Raji (cell line): Measurements from ENCODE around the gene DCAKD.

ENCODE experiments used
- POLR2A ChIP-seq: IDR thresholded peaks from 2 replicates; pipeline ENCODE4 v1.6.1; 2011; ENCODE audit warnings: low read depth, low read length, control low read depth; ENCODE audit not compliant: insufficient read depth

Gene DCAKD

GRCh38 chr17:45081047-45081703 lies 29.7 kb upstream of the DCAKD start:
- no peak for TF ChIP-seq POLR2A

GRCh38 chr17:45077643-45078042 lies 26.2 kb upstream of the DCAKD start:
- no peak for TF ChIP-seq POLR2A

DNA sequence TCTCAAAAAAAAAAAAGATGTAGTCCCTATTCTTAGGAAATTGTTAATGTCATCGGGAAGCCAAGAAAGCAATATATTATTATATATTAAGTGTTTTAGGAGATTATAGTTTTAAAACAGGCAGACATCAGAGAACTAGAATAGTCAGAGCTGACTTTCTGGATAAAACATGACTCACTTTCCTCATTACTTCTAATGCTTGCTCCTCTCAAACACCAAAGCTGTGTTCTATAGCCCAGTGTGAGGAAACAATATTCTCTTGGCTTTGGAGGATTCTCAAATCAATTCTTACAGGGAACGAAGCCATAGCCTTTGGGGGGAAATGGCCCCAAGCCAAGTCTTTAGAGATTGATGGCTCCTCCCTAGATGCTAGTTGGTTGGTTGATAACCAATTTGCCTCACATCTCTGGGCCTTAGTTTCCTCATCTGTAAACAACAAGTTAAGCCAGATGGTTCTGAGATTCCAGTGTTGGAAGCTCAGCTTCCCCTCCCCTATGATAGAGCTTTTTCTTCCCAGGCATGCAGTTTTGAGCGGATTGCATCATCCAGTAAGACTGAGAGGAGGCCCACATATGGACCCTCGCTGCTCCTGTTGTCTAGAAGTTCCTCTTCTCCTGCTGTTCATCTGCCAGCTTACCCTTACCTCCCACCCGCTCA lies 22.1 kb upstream of the DCAKD start:
- TF ChIP-seq POLR2A, result no peak

GRCh38 chr17:45070809-45071208 lies 19.4 kb upstream of the DCAKD start:
- TF ChIP-seq POLR2A, result no peak

DNA sequence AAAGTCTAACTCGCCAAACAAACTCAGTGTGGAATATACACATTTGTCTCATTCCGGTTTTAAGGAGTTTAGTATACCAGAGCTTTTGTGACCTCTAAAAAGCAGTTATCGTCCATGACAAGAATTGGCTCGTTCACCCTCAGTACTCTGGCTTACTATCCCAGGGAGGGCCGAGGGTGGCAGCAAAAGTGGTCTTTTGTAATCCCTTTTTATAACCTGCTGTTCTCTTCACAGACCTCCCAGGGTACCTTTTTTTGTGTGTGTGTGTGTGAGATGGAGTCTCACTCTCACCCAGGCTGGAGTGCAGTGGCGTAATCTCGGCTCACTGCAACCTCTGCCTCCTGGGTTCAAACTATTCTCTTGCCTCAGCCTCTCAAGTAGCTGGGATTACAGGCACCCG lies 18.6 kb upstream of the DCAKD start:
- no peak for TF ChIP-seq POLR2A

GRCh38 chr17:45067637-45068036 lies 16.2 kb upstream of the DCAKD start:
- TF ChIP-seq POLR2A, result no peak

GRCh38 chr17:45063198-45063597 lies 11.8 kb upstream of the DCAKD start:
- TF ChIP-seq POLR2A, result no peak

- no peak for TF ChIP-seq POLR2A
Observed at GRCh38 chr17:45061606-45062205, 10.3 kb upstream of the DCAKD start.

GRCh38 chr17:45060797-45061605 lies 9.6 kb upstream of the DCAKD start, which contains the start of gene NMT1:
Gene NMT1, plus strand, starts transcription at chr17:45061317. Its CDS starts 13 bp downstream, at chr17:45061330.
- TF ChIP-seq POLR2A, result peak; percentile 86

DNA sequence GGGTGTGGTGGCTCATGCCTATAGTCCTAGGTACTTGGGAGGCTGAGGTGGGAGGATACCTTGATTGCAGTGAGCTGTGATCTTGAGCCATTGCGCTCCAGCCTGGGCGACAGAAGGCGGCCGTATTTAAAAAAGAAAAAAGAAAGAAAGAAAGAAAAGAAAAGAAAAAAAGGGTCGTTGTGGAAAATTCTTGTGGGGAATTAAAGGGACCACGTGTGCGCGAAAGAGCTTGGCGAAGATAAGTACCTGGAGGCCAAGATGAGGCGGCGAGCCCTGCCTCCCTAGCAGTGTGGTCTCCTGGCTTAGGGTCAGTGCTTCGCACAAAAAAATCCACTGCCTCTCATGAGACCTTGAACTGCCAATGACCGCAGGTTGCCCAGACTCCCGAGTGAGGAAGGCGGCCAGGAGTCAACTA lies 9.0 kb upstream of the DCAKD start:
- no peak for TF ChIP-seq POLR2A

DNA sequence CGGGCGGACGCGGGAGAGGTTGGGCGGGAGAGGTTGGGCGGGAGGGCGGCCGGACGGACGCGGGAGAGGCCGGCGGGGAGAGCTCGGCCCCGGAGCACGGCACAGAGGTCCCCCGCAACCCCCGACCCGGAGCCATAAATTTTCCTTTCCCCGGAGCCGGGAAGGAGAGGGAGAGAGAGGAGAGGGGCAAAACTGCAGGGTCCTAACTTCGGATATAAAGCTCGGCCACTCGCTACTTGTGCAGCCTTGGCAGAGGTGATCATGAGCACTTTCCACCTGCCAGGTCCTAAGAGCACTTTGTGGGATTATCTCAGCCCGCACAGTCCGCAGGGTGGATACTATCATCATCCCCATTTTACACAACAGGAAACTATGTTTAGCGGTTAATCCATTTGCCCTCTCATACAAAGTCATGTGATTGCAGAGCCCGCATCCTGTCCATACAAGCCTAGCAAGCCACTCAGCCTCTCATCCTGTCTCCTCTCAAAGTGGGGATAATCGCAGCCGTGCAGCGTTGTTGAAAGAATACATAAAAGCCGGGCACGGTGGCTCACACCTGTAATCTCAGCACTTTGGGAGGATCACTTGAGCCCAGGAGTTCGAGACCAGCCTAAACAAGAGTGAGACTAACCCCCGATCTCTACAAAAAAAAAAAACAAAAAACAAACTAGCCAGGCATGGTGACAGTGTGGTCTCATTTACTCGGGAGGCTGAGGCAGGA lies 780 bp upstream of the DCAKD start:
- peak; percentile 46; the same call in 1 of the 2 replicates for TF ChIP-seq POLR2A

DNA sequence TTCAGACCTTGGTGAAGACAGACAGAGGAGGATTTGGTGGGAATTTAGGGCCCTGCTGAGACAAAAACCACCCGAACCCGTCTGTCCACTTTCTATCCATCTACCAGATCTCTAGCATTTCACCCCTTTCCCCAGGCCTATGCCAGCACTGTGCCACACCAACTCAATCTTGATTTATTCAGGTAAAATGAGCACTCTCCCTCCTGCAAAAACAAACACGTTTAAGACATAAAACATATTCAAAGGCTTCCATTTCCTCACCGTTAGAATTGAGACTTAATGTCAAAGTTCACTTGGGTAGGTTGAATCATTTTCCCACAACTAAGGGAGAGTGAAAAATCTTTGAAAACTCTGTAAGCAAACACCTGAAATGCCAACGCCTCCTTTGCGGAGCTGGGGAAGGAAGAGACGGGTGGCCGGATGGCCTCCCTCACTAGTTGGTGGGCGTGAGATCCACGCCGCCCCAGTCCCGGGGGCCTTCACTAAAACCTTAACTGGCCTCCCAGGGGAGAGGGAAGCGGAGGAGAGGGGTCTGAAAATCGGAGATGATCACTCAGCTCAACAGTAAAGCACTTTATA lies 862 bp downstream of the DCAKD start:
- no peak for TF ChIP-seq POLR2A

DNA sequence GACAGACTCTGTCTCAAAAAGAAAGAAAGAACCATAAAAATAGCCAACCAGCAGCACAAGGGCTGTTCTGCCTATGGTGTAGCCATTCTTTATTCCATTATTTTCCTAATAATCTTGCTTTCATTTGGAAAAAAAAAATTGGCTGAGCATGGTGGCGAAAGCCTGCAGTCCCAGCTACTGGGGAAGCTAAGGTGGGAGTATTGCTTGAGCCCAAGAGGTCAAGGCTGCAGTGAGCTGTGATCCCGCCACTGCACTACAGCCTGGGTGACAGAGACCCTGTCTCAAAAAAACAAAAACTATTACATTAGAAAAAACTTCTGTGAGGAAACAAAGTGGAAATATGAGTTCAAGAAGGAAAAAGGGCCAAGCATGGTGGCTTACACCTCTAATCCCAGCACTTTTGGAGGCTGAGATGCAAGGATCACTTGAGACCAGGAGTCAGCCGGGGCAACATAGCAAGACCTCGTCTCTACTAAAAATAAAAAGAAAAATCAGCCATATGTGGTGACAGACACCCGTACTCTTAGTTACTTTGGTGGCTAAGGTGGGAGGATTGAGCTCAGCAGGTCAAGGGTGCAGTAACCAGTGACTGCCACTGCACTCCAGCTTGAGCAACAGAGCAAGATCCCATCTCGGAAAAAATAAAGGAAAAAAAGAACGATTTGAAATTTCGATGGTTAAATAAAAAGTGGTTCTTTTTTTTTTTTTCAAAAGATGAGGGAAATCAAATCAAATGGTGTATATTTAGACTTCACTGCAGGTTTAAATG lies 2.5 kb downstream of the DCAKD start:
- no peak for TF ChIP-seq POLR2A
